GM19239 (cell line): ENCODE measurements around the gene MYO3B.

Experiments used
- DNase-seq: peaks from one replicate; pipeline ENCODE4 v3.0.0; 2011; ENCODE audit warnings: low spot score; ENCODE audit not compliant: insufficient read length
- FAIRE-seq: peaks from 2 replicates; lab custom pipeline; 2011; peaks lifted over from hg19 to GRCh38; lab: Jason Lieb, UNC

The MYO3B gene

DNA sequence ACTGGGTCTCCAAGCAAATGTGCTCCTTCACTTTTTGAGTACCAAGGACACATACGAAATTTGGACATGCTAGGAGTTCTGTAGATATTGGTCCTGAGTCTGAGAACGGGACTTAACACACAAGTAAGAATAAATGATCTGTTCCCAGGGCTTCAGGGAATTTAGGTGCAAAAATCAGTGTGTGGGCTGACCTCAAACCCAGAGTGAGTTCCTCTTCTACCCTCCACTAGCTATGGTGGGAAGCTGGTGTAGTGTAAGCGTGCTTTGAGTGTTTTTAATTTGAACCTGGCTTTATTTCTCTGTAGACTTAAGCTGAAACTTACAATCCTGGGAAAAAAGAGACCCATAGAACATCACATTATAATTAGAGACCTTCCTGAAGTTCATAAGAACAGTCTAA, 50.5 kb downstream of the MYO3B start:
- no peak for DNase-seq
- FAIRE-seq = peak; percentile 53

DNA sequence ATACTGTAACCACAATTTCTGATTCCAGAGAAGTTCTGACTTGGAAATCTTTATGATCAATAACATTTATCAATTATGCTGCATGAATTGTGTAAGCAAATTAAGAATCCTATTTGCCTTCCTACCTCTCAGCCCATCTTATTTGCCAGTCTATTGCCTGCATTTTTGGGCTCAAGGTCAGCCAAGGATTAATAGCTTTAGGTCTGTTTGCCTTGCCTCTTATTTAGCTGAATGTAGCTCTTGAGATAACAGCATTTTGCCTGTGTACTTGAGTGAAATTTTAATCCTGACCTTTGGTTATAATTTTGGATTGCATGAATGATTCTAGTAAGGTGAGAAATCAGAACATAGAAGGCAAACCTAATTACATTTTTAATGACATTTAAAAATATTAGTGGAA, 51.2 kb downstream of the MYO3B start:
- DNase-seq = no peak
- no peak for FAIRE-seq

DNA sequence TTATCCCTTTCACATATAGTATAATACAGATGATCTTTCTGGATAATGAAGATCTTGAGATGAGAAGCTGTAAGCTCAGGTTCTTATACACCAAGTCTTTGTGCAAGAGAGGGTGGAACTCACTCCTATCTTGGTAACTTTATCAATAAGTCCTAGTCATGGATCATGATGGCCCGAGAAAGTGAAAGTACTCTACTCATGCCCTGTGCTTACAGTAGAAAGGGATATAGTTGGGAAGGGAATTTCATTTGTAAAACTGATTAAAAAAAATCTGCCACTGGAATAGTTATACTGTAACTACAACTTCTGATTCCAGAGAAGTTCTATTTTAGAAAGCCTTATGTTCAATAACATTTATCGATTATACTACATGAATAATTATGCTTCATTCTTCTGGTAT, 51.8 kb downstream of the MYO3B start:
- DNase-seq = no peak
- FAIRE-seq = no peak

DNA sequence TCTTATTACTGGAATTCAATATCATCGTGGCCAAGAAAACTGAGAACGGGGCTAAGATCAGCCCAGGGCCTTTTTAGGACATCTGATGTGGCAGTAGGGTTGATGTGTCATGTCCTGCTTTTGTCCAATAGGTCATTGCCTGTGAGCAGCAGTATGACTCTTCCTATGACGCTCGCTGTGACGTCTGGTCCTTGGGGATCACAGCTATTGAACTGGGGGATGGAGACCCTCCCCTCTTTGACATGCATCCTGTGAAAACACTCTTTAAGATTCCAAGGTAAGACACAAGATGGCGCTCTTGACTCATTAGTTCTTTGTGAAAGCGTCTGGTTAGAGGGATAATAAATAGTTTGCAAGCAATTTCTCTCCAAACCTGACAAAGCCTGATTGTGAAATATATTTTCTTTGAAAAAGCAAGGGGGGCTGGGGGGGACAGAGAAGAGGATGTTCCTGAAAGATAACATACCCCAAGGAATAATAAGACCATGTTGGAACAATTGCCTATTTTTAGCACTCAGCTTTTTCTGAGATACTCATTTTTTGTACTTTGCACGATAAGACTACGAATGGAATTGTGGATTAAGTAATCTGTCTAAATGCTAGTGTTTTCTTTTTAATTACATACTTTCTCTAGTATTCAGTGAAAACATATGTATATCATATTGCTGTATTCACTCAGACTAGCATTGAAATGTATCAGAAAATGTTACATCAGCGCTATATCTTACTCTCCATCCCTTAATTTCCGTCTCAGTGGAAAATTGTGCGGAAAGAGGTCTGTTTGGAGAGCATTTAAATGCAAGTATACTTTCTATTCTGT, 58.1 kb downstream of the MYO3B start:
- FAIRE-seq (peak; percentile 82), DNase-seq (peak; percentile 19)

DNA sequence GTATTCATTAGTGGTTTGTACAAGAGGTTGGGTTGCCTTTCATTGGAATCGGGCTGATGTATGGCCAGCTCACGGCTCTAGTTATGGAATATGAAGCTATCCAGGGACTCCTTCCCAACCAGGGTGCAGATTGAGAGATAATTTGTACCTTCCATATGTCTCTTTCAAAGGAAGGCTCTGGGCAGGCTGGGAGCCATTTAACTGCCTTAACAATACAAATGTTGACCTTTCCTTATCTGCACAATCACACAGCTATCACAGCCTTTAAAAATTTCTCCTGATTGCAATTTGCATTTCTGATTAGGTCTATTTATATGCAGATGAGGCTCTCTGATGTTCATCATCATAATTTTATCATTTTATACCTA, 58.7 kb downstream of the MYO3B start:
- DNase-seq (no peak), FAIRE-seq (no peak)

DNA sequence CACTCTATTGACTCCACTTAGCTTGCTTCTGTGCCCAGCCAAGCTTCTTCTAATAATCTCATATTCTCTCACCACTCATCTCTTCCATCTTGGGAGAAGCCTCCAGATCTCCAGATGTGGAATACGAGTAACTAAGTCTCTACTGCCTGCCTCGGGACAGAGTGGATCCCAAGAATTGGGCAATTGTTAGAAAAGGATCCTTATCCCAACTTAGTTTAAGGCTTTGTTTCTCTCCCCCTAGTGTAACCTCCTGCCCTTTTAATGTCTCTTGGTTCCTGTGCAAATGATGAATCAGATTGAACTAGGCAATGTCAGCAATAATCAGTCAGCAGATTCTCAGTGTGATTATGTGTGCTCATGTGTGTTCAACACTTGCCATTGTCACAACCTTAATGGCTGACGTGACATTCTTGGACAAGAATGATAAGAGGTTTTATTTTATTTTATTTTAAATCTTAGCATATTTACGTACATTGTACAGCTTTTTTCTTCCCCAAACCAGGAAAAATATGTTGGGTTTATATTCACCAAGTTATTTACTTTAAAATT, 59.7 kb downstream of the MYO3B start:
- DNase-seq = no peak
- FAIRE-seq = no peak

DNA sequence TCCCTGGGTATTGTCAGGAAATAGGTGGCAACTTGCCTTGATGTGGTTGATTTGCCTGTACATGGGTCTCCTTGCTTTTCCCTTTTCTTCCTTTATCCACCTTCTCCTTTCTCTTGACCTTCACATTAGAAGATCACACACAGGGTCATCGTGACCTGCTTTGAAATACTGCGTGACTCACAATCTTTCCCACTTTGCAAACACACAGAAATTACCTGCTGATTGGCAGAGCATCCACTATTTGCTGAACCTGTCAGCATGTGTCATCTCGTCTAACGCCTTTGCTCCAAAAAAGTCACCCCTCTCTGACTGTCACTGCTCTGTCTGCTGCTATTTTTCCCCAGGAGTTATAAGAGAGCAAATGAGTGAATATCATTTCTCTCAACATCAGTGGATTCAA, 60.8 kb downstream of the MYO3B start:
- no peak for FAIRE-seq

DNA sequence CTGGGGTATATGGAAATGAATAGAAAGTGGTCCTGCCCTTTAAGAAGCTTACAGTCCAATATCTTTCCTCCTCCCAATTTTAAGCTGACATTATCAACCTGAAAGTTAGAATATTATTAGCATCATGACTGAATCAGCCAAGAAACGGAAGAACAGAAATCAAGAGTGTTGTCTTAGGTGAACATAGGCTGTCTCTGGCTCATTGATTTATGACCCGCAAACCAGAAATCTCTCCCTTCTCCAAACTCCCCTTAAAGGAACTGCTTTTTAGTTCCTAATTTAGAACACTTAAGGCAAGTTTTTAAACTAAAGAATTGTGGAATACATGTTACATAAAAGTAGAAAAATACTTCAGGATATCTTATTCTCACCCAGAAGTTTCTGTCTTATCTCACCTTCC, 62.7 kb downstream of the MYO3B start:
- DNase-seq (no peak), FAIRE-seq (no peak)

More for the DNA sequence above, 60.8 kb downstream of the MYO3B start:
- no peak for DNase-seq

DNA sequence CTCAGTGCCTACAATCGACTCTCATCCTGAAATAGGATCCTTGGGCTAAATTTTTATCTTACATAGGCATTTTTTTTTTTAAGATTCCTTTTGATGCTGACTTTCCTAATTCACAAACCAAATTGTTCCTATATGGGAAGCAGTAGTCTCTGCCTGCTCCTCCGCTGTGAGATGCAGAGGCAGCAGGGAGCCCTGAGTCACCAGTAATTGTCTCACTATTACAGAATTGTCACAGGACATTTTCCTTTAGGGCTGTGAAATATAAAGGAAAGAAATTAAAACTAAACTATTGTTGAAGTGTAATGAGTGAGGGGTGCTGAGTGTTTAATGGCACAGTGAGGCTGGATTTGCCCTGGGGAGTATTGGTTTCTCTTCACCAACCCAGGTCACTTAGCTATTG, 63.8 kb downstream of the MYO3B start:
- DNase-seq = no peak
- FAIRE-seq = no peak

DNA sequence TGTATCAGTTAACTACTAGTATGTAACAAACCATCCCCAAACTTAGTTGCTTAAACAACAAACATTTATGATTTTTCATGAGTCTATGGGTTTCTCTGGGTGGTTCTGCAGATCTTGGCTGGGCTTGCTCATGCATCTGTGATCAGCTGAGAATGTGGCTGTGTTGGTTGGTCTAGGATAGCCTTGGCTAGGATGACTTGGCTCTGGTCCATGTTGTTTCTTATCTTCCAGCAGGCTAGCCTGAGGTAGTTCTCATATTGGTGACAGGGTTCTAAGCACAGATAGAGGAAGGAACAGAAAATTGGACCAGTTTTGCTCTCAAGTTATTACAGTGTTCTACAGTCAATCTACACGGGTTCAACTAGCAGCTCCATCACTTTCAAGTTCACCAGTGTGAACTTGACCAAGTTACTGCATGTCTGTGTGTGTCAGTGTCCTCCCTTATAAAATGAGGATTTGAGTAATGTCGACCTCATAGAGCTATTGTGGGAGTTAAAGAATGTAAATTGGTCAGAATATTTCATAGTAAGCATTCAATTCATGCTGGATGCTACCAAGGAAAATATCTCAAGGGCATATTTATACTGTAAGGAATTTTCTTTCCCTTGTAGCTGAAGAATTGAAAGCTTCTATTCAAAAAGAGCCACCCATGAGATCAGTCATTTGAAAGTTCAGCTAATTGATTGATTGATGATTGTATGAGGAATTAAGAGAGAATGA, 65.3 kb downstream of the MYO3B start:
- no peak for DNase-seq
- no peak for FAIRE-seq

DNA sequence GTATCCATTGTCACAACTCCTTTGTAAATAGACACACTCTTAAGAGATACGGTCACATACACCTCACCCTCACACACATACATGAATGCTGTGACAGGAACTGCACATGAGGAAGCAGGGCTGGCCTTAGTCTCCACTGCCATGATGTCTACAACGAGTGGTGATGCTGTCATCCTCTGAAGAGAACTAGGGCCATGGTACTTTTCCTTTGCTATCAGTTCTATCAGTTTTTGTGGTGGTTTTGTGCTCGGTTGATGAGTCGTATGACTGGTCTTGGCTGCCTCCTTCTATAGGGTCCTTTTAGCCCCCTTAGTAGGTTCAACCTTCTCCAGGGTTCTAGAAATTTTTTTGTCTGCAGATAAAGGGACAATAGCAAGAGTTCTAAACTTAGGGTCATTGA, 66.0 kb downstream of the MYO3B start:
- no peak for DNase-seq
- FAIRE-seq = peak; percentile 40

DNA sequence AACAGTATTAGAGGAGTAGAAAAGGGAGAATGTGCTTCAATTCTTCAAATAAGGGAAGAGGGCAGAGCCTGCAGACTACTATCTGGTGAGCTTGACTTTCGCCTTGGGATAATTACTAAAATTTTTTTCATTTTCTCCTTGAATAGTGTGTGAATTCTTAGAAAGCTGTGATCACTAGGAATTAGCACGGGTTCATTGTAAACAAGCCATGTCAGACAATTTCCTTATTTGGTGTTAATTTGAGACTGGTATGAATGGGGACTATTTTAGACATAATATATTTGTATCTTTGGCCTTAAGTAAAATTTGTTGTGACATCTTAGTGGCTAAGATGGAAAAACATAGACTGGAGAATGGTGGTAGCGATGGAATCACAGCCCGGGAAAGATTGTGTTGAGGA, 66.6 kb downstream of the MYO3B start:
- DNase-seq = no peak
- FAIRE-seq = no peak

DNA sequence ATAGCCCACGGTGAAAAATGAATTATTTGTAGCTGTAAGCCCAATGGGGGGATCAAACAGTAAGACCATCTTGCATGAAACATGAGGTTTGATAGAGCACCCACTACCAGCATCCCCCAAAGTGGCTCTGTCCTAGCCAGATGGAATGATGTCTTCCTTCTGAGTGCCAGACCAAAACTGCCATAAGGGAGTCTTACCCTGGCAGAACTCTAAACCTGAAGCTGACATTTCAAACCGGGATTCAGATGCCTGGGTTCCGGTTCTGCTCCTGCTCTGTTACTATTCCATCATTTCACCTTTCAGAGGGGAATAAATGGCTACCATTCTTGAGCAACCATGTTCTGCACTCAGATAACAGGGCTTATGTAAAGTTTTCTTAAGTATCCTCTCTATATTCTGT, 67.4 kb downstream of the MYO3B start:
- no peak for DNase-seq
- no peak for FAIRE-seq

DNA sequence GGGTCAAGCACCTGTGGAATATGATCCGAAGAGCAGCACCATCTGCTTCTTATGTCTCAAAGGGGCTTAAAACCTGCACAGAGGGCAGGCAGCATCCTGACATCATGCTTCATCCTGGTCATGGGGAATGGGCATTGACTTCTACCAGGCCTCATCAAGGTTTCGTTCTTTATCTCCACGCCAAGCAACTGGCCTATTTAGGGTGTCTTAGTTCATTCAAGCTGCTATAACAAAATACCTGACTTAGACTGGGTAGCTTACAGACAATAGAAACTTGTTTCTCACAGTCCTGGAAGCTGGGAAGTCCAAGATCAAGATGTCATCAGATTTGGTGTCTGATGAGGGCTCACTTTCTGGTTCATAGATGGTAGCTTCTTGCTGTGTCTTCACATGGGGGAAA, 69.4 kb downstream of the MYO3B start:
- DNase-seq = no peak
- FAIRE-seq = no peak

DNA sequence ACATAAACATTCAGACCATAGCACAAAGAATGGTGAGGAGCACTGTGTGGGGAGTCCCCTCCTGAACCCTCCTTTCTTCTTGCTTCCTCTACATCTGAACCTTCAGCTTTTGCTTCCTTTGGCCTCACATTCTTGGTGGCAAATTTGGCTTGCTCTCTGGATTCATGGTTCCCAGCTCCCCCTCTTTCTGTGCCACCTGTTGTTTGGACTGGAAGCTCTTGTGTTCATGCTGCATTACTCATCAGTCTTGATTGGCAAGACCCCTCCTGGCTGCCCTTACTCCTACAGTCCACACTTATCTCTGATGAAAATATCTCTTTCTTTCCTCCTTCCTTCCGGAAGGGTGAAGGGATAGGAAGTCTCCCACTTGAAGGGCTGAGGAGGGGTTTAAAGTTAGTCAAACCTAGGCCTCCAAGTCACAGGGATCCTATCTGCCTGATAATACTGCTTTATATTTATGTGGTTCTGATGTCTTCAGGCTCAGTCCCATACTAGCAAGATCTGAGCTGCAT, 70.0 kb downstream of the MYO3B start:
- no peak for DNase-seq
- FAIRE-seq = no peak

DNA sequence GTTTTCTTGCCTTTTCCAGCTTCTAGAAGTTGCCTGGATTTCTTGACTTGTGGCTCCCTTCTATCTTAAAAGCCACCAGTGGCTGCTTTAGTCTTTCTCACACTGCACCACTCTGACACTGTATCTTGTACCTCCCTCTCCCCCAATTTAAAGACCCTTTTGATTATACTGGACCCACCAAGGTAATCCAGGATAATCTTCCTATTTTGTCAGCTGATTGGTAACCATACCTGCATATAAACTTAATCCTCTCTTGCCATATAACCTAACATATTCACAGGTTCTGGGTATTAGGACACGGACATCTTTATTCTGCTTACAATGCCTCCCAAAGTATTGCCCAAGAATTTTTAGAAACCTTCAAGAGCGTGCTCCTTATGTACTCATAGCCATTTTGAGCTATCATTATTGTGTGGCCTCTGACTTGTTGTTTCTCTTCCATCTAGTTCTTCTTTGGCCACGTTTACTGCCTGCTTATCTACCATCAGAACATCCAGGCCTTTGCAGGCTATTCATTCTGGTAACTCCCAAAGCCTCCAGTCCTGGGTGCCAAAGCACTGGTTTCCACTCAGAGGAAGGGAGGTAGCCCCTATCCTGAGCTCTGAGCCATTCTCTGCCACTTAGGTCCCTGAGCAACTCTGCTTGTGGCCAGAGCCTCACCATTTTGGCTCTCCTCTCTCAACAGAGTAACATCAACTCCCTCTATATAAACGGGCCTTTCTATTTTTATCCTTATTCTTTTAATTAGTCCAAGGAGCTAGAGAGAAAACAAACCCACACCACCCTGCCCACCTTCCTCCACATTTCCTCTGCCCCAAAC, 70.8 kb downstream of the MYO3B start:
- FAIRE-seq (no peak), DNase-seq (no peak)

DNA sequence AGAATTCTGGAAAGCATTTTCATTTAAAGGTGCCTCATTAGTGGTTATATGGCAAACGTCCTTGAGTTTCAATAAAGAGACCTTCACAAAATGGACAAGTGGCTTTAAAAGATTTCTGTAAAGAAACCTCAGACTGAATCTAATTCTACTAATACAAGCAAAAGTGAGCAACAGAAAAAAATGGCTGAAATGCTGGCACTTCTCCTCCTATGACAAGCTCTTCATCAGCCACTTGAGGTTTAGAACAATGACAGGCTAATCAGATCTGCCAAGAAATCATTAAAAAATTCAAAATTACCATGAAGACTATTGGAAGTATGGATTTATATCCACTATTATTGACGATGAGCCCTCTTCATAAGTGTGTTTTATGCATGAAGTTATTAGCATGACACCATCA, 71.8 kb downstream of the MYO3B start:
- DNase-seq = no peak

DNA sequence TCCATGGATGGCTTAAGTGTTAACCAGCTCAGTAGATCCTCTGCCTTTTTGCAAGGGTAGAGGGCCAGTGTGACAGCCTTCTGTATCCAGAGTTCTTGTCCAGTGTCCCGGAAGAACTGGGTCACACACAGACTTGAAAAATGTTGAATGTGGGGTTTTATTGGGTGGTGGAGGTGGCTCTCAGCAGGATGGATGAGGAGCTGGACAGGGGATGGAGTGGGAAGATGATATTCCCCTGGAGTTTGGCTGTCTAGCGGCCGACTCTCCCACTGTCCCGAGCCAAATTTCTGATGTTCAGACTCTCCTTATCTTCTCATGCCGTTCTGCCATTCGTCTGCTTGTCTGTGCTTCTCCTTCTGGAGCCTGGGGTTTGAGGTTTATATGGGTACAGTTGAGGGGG, 72.6 kb downstream of the MYO3B start:
- FAIRE-seq (no peak), DNase-seq (no peak)

More for the DNA sequence above, 71.8 kb downstream of the MYO3B start:
- no peak for FAIRE-seq

DNA sequence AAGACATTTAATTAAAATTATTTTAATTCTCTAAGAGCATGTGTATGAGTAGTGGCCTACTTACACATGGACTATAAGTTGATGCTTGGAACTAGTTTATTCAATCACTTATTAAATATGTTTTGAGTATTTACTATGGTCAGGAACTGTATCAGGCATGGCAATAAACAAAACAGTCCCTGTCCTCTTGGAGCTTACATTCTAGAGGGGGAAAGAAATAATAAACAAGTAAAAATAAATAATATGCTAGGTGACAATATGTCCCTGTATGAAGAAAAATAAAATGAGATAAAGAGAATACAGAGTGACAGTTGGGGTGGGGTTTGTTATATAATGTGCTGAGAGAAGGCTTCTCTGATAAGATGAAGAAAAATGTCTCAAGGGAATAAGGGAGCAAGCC, 74.5 kb downstream of the MYO3B start:
- FAIRE-seq (no peak), DNase-seq (no peak)

DNA sequence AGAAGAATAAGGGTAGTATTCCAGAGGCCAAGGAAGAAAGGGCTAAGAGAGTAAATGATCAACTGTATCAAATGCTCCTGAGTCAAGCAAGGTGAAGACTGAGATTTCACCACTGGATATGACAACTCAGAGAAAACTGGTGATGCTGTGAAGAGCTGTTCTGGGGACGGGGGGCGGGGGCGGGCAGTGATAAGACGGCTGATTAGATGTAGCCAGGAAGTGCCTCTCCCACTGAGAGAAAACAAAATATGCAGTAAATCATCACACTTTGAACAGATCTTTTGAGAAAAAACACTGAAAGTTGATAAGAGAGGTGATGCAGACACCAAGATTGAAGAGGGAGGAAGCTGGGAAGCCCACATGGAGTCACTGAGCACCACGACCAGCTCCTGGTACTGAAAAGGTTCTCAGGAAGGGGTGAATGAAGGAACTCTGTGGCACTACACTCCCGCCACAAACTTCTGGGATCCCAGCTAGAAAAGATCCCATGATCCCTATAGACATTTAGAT, 75.8 kb downstream of the MYO3B start:
- no peak for DNase-seq
- FAIRE-seq = no peak
